Activated CD4-positive, alpha-beta T cell treated with anti-CD3 and anti-CD28 coated beads, Interleukin-2, amount 10 ng/mL, durations not matched to agents 24 days and 14 days (primary cell): ENCODE data around the gene RHOBTB1. TPM values are rescaled to one million over a fixed set of nuclear protein-coding genes. Genes with fewer than 3 reads are reported as not detected.
"Not testable (repeated sequence)": the region's sequence is repeated elsewhere in the genome, so short reads cannot be mapped to it uniquely, and the experiment has no call there.

Experiments used
- DNase-seq: peaks from one replicate; pipeline ENCODE4 v3.0.0; 2022
- H3K27ac Mint-ChIP-seq: one replicate; pipeline ENCODE4 v1.8.0; 2022; ENCODE audit warnings: mild to moderate bottlenecking, mixed read lengths
- H3K27me3 Mint-ChIP-seq: one replicate; pipeline ENCODE4 v1.8.0; 2022; ENCODE audit warnings: mixed read lengths
- H3K36me3 Mint-ChIP-seq: one replicate; pipeline ENCODE4 v1.8.0; 2022; ENCODE audit warnings: low read depth, mild to moderate bottlenecking, mixed read lengths
- H3K4me1 Mint-ChIP-seq: one replicate; pipeline ENCODE4 v1.8.0; 2021; ENCODE audit warnings: mixed read lengths
- H3K4me3 Mint-ChIP-seq: one replicate; pipeline ENCODE4 v1.8.0; 2022; ENCODE audit warnings: mild to moderate bottlenecking, moderate library complexity, mixed read lengths
- H3K9me3 Mint-ChIP-seq: one replicate; pipeline ENCODE4 v1.8.0; 2021; ENCODE audit warnings: mixed read lengths
- intact Hi-C: fragments of 100-400 bp; cut with micrococcal nuclease; formaldehyde crosslinking; loops from one replicate; pipeline ENCODE4 v1.15.1; 2023
- total RNA-seq: library from RNA; stranded (reverse); gene quantifications from 2 replicates; pipeline ENCODE4 v1.2.3, GENCODE V29; 2022

Gene RHOBTB1
- total RNA-seq, 1 donor from 2014 or later = not detected

- H3K27me3 Mint-ChIP-seq = peaks cover 9% of the 10 kb centered on the region
- peaks cover 13% of the 10 kb centered on the region for H3K4me1 Mint-ChIP-seq
- no peak overlapping the region for H3K4me3 Mint-ChIP-seq
- no peaks in the 10 kb centered on the region for H3K36me3 Mint-ChIP-seq
- DNase-seq = no peak
- peak overlapping the region; percentile 20 for H3K27ac Mint-ChIP-seq
- intact Hi-C loops = no loop called here
- H3K9me3 Mint-ChIP-seq = no peaks in the 10 kb centered on the region
These were observed 30.6 kb upstream of the RHOBTB1 start for GRCh38 chr10:60974463-60975149.

GRCh38 chr10:60973086-60973485, 29.1 kb upstream of the RHOBTB1 start:
- intact Hi-C loops = no loop called here
- DNase-seq = no peak
- Mint-ChIP-seq H3K9me3 (no peaks in the 10 kb centered on the region), H3K27me3 (peaks cover 8% of the 10 kb centered on the region), H3K27ac (no peak overlapping the region), H3K4me3 (no peak overlapping the region), H3K4me1 (peaks cover 16% of the 10 kb centered on the region), H3K36me3 (no peaks in the 10 kb centered on the region)

DNA sequence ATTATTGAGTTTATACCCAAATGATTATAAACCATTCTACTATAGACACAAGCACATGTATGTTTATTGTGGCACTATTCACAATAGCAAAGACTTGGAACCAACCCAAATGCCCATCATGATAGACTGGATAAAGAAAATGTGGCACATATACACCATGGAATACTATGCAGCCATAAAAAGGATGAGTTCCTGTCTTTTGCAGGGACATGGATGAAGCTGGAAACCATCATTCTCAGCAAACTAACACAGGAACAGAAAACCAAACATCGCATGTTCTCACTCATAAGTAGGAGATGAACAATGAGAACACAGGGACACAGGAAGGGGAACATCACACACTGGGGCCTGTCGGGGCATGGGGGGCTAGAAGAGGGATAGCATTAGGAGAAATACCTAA, 28.2 kb upstream of the RHOBTB1 start:
- peaks cover 22% of the 10 kb centered on the region for H3K4me1 Mint-ChIP-seq
- H3K9me3 Mint-ChIP-seq, H3K4me3 Mint-ChIP-seq, H3K27me3 Mint-ChIP-seq, H3K27ac Mint-ChIP-seq, intact Hi-C loops, H3K36me3 Mint-ChIP-seq, DNase-seq: not testable (repeated sequence)

DNA sequence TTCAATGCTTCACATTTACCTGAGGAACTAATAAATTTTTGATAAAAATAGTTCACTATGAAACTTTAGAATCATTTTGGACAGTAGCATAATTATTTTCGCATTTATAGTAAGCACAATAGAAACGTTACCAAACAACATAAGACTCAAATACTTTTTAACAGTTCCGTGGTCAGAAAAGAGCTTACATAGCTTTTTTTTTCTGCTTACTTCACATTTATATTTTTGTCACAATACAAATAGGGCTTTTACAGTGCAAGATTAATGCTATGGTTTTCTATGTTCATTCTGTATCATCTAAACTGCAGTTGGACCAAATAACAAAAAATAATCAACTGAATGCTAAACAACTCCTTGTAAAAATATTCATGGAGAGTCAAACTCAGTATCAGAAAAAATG, 26.5 kb upstream of the RHOBTB1 start:
- H3K9me3 Mint-ChIP-seq = no peaks in the 10 kb centered on the region
- intact Hi-C loops = no loop called here
- H3K27me3 Mint-ChIP-seq = peaks cover 6% of the 10 kb centered on the region
- H3K27ac Mint-ChIP-seq = no peak overlapping the region
- peaks cover 21% of the 10 kb centered on the region for H3K4me1 Mint-ChIP-seq
- DNase-seq = no peak
- no peaks in the 10 kb centered on the region for H3K36me3 Mint-ChIP-seq
- no peak overlapping the region for H3K4me3 Mint-ChIP-seq

GRCh38 chr10:60968504-60968903, 24.5 kb upstream of the RHOBTB1 start:
- Mint-ChIP-seq H3K9me3 (no peaks in the 10 kb centered on the region), H3K27ac (peak overlapping the region; percentile 31), H3K36me3 (no peaks in the 10 kb centered on the region), H3K27me3 (peaks cover 6% of the 10 kb centered on the region), H3K4me1 (peaks cover 16% of the 10 kb centered on the region), H3K4me3 (peak overlapping the region; percentile 21)
- intact Hi-C loops = loop anchor here (2.0 to 10.0 kb wide), 2 partner anchors 26 to 316 kb away; no protein-coding TSS in a partner anchor
- DNase-seq = no peak

DNA sequence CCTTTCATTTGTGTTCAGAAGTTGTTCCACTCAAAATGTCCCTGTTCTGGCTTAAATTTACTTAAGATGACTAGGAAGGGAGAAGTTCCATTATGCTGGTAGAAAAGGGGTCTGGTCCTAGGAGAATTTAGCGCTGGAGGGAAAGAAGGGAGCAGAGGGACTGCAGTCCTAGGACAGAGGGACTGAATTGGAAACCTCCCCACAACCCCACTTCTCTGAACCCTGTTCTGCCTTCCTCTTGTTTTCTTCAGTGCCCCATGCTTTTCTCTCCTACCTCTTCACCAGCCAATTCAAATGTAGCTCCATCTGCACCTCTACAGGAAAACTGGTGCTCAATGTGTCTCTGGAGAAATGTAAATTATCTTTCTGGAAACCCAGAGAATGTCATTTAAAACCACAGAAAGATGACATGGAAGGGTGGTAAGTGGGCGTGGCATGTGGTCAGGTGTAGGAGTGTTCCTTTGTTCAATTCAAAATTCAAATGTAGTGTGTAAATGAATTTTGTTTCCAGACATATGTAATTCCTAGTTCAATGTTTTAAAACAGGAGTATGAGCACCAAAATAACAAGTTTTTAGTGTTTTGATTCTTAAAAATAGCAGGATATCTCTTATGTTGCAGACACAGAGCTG, 24.0 kb upstream of the RHOBTB1 start:
- Mint-ChIP-seq H3K36me3 (no peaks in the 10 kb centered on the region), H3K27ac (peak overlapping the region; percentile 31), H3K4me3 (peak overlapping the region; percentile 21), H3K4me1 (peaks cover 17% of the 10 kb centered on the region), H3K9me3 (no peaks in the 10 kb centered on the region), H3K27me3 (peaks cover 6% of the 10 kb centered on the region)
- DNase-seq = no peak
- intact Hi-C loops = loop anchor here (2.0 to 10.0 kb wide), 2 partner anchors 25 to 317 kb away; no protein-coding TSS in a partner anchor

GRCh38 chr10:60967260-60967659, 23.3 kb upstream of the RHOBTB1 start:
- Mint-ChIP-seq H3K27ac (no peak overlapping the region), H3K4me3 (no peak overlapping the region), H3K4me1 (peaks cover 17% of the 10 kb centered on the region), H3K27me3 (peaks cover 8% of the 10 kb centered on the region), H3K9me3 (no peaks in the 10 kb centered on the region), H3K36me3 (no peaks in the 10 kb centered on the region)
- intact Hi-C loops = loop anchor here (10.0 kb wide), 1 partner anchor 318 kb away; no protein-coding TSS in a partner anchor
- DNase-seq = no peak

- Mint-ChIP-seq H3K9me3 (no peaks in the 10 kb centered on the region), H3K27ac (no peak overlapping the region), H3K36me3 (no peaks in the 10 kb centered on the region), H3K27me3 (peaks cover 13% of the 10 kb centered on the region), H3K4me1 (peaks cover 17% of the 10 kb centered on the region), H3K4me3 (no peak overlapping the region)
- intact Hi-C loops = loop anchor here (10.0 kb wide), 1 partner anchor 319 kb away; no protein-coding TSS in a partner anchor
- no peak for DNase-seq
These were observed 21.7 kb upstream of the RHOBTB1 start for GRCh38 chr10:60965696-60966095.

DNA sequence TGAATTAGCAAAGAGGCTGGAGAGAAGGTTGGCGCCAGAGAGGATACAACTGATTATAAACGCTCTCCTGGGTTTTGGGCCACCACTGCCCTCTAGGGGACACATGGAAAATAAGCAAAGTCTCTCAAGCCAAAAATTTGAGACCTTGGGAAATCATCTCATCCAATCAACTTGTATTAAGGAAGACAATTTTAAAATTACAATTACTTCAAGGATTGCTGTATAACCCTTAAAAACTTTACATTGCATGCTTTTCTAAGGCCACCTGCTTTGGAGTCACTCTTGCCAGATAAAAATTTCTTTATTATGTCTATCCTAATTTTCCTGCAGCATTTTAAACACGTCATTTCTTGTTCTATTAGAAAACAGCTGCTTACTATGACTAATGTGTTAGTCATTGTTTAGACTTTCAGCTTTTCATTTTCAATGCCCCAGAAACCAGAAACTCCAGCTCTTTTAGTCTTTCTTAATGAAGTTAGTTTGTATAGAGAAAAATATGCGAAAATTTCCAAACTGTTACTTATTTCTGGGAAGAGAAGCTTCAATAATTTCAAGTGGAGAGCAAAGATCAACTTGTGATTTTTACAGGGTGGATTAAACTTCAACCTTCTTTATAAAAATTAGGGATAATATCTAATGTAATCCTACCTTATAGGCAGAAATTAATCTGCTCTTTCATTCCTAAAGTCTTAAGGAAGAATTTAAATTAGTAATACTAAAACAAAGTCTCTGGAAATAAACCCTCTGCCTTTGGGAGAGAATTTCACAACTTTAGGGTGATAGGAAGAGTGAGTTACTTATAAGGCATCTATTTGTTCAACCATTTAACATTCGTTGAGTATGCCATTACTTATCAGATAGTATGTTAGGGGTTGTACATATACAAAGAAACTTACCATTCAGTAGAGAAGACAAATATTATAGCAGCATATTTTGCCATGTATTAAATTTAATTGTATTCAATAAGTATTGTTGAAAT, 20.6 kb upstream of the RHOBTB1 start:
- H3K27ac Mint-ChIP-seq = no peak overlapping the region
- no peak overlapping the region for H3K4me3 Mint-ChIP-seq
- peaks cover 20% of the 10 kb centered on the region for H3K27me3 Mint-ChIP-seq
- DNase-seq = peak; percentile 83
- no peaks in the 10 kb centered on the region for H3K9me3 Mint-ChIP-seq
- H3K36me3 Mint-ChIP-seq = no peaks in the 10 kb centered on the region
- H3K4me1 Mint-ChIP-seq = peaks cover 17% of the 10 kb centered on the region
- intact Hi-C loops = loop anchor here (1.0 to 10.0 kb wide), 3 partner anchors 82 to 320 kb away; no protein-coding TSS in a partner anchor

DNA sequence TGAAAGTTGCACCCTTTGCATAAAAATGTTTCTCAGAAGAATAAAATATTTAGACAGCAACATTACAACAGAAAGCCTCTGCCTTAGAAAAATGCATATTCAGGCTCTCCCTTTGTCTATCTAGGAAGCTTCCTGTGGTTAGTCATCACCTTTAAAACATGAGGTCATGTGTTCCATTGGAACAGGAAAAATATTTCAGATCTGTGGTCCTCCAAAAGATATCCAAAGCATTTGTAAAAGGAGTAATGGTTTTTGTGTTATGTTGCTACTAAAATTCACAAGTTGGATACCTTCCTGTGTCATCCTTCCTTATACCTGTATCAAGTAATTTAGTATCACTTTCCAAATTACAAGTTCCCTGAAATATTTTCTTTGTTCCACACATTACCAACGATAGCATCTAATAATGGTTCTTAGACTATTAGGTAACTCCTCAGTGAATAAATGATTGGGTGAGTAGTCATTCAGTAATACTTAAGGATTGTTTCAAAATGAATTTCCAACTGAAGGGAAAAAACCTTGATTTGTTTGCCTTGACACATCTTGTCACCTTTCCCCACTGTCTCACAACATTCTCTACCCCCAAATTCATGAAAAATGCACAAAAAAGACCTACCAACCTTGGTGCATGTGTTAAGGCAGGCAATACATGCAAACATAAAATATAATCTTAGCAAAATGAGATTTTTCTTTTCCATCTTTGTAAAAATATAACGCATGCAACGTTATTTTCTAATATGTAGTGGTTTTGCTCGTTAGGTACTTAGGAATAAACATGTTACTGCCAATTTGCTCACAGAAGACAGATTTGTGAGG, 19.7 kb upstream of the RHOBTB1 start:
- H3K4me1 Mint-ChIP-seq = peaks cover 17% of the 10 kb centered on the region
- no peaks in the 10 kb centered on the region for H3K9me3 Mint-ChIP-seq
- H3K36me3 Mint-ChIP-seq = no peaks in the 10 kb centered on the region
- intact Hi-C loops = loop anchor here (1.0 to 10.0 kb wide), 4 partner anchors 19 to 321 kb away; partner anchors contain the start of gene RHOBTB1
- peaks cover 21% of the 10 kb centered on the region for H3K27me3 Mint-ChIP-seq
- no peak overlapping the region for H3K27ac Mint-ChIP-seq
- DNase-seq = no peak
- no peak overlapping the region for H3K4me3 Mint-ChIP-seq

DNA sequence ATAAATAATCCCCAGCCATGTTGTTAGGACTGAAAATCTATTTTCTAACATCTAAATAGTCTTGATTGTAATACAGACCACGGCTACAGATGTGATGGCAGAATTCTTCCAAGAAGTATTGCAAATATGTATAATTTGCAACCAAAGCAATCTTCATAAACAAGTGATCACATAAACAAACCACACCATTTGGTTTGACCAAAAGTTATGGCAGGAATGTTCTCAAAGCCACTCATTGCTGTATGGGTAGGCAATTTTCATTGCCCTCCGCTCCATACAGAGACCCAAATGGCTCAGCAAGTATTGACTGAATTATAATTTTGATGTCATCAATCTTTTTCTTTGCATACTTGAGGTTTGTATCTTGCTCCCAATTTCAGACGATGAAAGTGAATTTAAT, 19.0 kb upstream of the RHOBTB1 start:
- no peak overlapping the region for H3K27ac Mint-ChIP-seq
- H3K9me3 Mint-ChIP-seq = no peaks in the 10 kb centered on the region
- H3K4me1 Mint-ChIP-seq = peaks cover 12% of the 10 kb centered on the region
- peaks cover 24% of the 10 kb centered on the region for H3K27me3 Mint-ChIP-seq
- no peaks in the 10 kb centered on the region for H3K36me3 Mint-ChIP-seq
- H3K4me3 Mint-ChIP-seq = no peak overlapping the region
- no peak for DNase-seq
- intact Hi-C loops = loop anchor here (2.0 to 10.0 kb wide), 3 partner anchors 18 to 322 kb away; partner anchors contain the start of gene RHOBTB1

DNA sequence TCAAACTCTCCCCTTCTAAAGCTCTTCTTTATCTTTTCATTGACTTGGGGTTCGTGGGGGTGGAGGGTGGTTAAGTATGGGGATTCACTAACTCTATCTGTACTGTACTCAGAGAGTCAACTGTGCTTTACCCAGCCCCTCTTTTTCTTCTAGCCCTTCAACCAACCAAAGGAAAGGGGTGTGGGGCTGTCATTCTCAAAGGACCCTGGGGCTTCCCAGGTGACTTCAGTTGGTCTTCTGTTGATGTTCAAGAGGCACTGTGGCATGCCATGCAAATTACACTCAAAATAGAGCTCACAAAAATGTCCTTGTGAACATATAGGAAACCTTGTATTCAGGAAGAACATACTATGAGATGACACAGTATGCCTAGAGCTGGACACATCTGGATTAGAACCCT, 16.9 kb upstream of the RHOBTB1 start:
- intact Hi-C loops = loop anchor here (5.0 to 10.0 kb wide), 2 partner anchors 79 to 324 kb away; no protein-coding TSS in a partner anchor

DNA sequence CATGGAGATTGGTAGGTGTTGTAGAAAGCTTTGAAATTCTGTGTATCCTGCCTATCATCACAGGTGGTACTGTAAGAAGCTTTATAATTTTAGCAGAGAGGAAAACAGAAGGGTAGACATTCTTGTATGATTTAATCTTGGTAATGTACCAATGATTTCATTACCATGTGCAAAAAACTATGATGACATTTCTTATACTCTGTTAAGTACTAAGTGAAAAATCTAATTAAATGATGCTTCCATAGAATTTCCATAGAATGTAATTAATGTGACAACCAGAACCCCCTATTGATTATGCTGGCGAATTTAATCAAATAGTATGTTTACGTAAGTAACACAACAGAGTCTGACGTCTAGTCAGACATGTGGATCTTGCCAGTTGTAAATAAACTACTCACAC, 16.0 kb upstream of the RHOBTB1 start:
- Mint-ChIP-seq H3K4me3 (no peak overlapping the region), H3K27me3 (peaks cover 31% of the 10 kb centered on the region), H3K4me1 (peaks cover 6% of the 10 kb centered on the region), H3K9me3 (no peaks in the 10 kb centered on the region), H3K36me3 (no peaks in the 10 kb centered on the region), H3K27ac (no peak overlapping the region)
- no peak for DNase-seq
- intact Hi-C loops = loop anchor here (5.0 to 10.0 kb wide), 2 partner anchors 78 to 325 kb away; no protein-coding TSS in a partner anchor

More for the DNA sequence above, 16.9 kb upstream of the RHOBTB1 start:
- H3K4me1 Mint-ChIP-seq = peaks cover 6% of the 10 kb centered on the region
- peaks cover 30% of the 10 kb centered on the region for H3K27me3 Mint-ChIP-seq
- no peaks in the 10 kb centered on the region for H3K36me3 Mint-ChIP-seq
- H3K9me3 Mint-ChIP-seq = no peaks in the 10 kb centered on the region
- DNase-seq = no peak
- no peak overlapping the region for H3K27ac Mint-ChIP-seq
- H3K4me3 Mint-ChIP-seq = no peak overlapping the region
